ENCODE measurements around the gene TMEM101. TPM values are rescaled to one million over a fixed set of nuclear protein-coding genes. Genes with fewer than 3 reads are reported as not detected.
"Not testable (repeated sequence)": the region's sequence is repeated elsewhere in the genome, so short reads cannot be mapped to it uniquely, and the experiment has no call there.

Gene TMEM101
- total and polyA plus RNA-seq, 2 donors (not counting 3 experiments of a cell fraction or from before 2014, with no cell fraction given), result 30.4 to 60.2 TPM

- no peak overlapping the region for H3K27ac ChIP-seq (ENCODE audit: insufficient read depth, low read depth, low read length)
- H3K9me1 ChIP-seq (replicated peaks; ENCODE audit: control insufficient read depth, extremely low read depth, insufficient read depth, low read length), result no peaks in the 10 kb centered on the region
- no peak overlapping the region for H3K9ac ChIP-seq (replicated peaks; ENCODE audit: extremely low read depth, insufficient read depth, low read length)
- ChIA-PET POLR2A (no interaction called here), CTCF (interaction anchor here (0.9 to 2.5 kb wide), 5 partner anchors 8 to 119 kb away, joined by 3 to 13 read pairs (median 5); partner anchors contain the start of gene HDAC5)
- FAIRE-seq, result no peak
- dilution Hi-C loops (cut with MboI; ENCODE audit: extremely low pct_ligation_motif_present, low sequenced_read_pairs) (no loop called here), intact Hi-C loops (cut with micrococcal nuclease) (no loop called here)
- H3K79me2 ChIP-seq (ENCODE audit: control insufficient read depth, insufficient read depth, low read length), result peaks cover 74% of the 10 kb centered on the region
- peaks cover 9 to 29% of the 10 kb centered on the region in 2 experiments for H3K36me3 ChIP-seq (ENCODE audit: control insufficient read depth in 2 of 2, extremely low read depth in 1 of 2, insufficient read depth in 2 of 2, low read length in 2 of 2)
- TF ChIP-seq JUN (IDR thresholded peaks at IDR 0.05; ENCODE audit: borderline replicate concordance, insufficient read depth, insufficient read length, low read depth) (no peak), EZH2 (IDR thresholded peaks at IDR 0.05; ENCODE audit: borderline replicate concordance, low read depth, low read length, severe bottlenecking) (no peak), MYC (IDR thresholded peaks at IDR 0.05; ENCODE audit: low read depth, low read length) (no peak), MAX (IDR thresholded peaks at IDR 0.05; ENCODE audit: insufficient read depth, insufficient read length) (no peak), FOS (IDR thresholded peaks at IDR 0.05; ENCODE audit: borderline replicate concordance, insufficient read depth, low read length) (no peak), POLR2A (IDR thresholded peaks at IDR 0.05; ENCODE audit: low read depth, low read length) (no peak), CTCF (IDR thresholded peaks at IDR 0.05; ENCODE audit: extremely low read depth in 1 of 2, insufficient read depth in 1 of 2, low read depth in 1 of 2, low read length in 2 of 2) (no peak), POLR2AphosphoS5 (IDR thresholded peaks at IDR 0.05; ENCODE audit: insufficient read depth, low read depth, low read length) (no peak), GATA2 (IDR thresholded peaks at IDR 0.05; ENCODE audit: insufficient read depth, insufficient read length, low read depth, low read length) (no peak)
- BruUV-seq (replicated peaks), result no TSS peak
- no peak overlapping the region for H2AFZ ChIP-seq (ENCODE audit: low read depth, low read length)
- H3K9me3 ChIP-seq (replicated peaks; ENCODE audit: control insufficient read depth, insufficient read depth, low read length), result no peaks in the 10 kb centered on the region
- H3K27me3 ChIP-seq (ENCODE audit: control insufficient read depth in 2 of 2, insufficient read depth in 2 of 2, low read length in 2 of 2), result no peaks in the 10 kb centered on the region
- peaks cover 6% of the 10 kb centered on the region for H4K20me1 ChIP-seq (replicated peaks; ENCODE audit: control insufficient read depth, extremely low read depth, insufficient read depth, low read length)
- H3K4me2 ChIP-seq (ENCODE audit: insufficient read depth, low read length), result no peak overlapping the region
- peaks cover 4% of the 10 kb centered on the region for H3K4me1 ChIP-seq (ENCODE audit: control insufficient read depth, extremely low read depth, insufficient read depth, low read length)
- DNase-seq (ENCODE audit: low read depth, low spot score), result no peak
- H3K4me3 ChIP-seq (replicated peaks in 1 of 3; ENCODE audit: insufficient read depth in 1 of 3, low read depth in 1 of 3, low read length in 3 of 3), result no peak overlapping the region
These were observed 34.7 kb upstream of the TMEM101 start for GRCh38 chr17:44049294-44050060.

- H4K20me1 ChIP-seq (replicated peaks; ENCODE audit: control insufficient read depth, extremely low read depth, insufficient read depth, low read length); H3K9me1 ChIP-seq (replicated peaks; ENCODE audit: control insufficient read depth, extremely low read depth, insufficient read depth, low read length); DNase-seq (ENCODE audit: low read depth, low spot score); H3K9me3 ChIP-seq (replicated peaks; ENCODE audit: control insufficient read depth, insufficient read depth, low read length); FAIRE-seq; H3K4me1 ChIP-seq (ENCODE audit: control insufficient read depth, extremely low read depth, insufficient read depth, low read length); BruUV-seq (replicated peaks); dilution Hi-C loops (cut with MboI; ENCODE audit: extremely low pct_ligation_motif_present, low sequenced_read_pairs); H3K4me2 ChIP-seq (ENCODE audit: insufficient read depth, low read length); H3K4me3 ChIP-seq (replicated peaks in 1 of 3; ENCODE audit: insufficient read depth in 1 of 3, low read depth in 1 of 3, low read length in 3 of 3); H2AFZ ChIP-seq (ENCODE audit: low read depth, low read length); H3K27ac ChIP-seq (ENCODE audit: insufficient read depth, low read depth, low read length); H3K9ac ChIP-seq (replicated peaks; ENCODE audit: extremely low read depth, insufficient read depth, low read length); POLR2A ChIA-PET; H3K27me3 ChIP-seq (ENCODE audit: control insufficient read depth in 2 of 2, insufficient read depth in 2 of 2, low read length in 2 of 2); intact Hi-C loops (cut with micrococcal nuclease): not testable (repeated sequence)
- H3K79me2 ChIP-seq (ENCODE audit: control insufficient read depth, insufficient read depth, low read length), result peaks cover 69% of the 10 kb centered on the region
- peaks cover 4 to 18% of the 10 kb centered on the region in 2 experiments for H3K36me3 ChIP-seq (ENCODE audit: control insufficient read depth in 2 of 2, extremely low read depth in 1 of 2, insufficient read depth in 2 of 2, low read length in 2 of 2)
- CTCF ChIA-PET, result interaction anchor here (1.0 kb wide), 1 partner anchor 69 kb away, joined by 5 read pairs; no protein-coding TSS in a partner anchor
These were observed 32.1 kb upstream of the TMEM101 start for GRCh38 chr17:44046893-44047292.

All from endothelial cell of umbilical vein (primary cell).